Transverse colon (tissue), 3 donors: ENCODE measurements around the gene MYO18B.
"Not testable (repeated sequence)": the region's sequence is repeated elsewhere in the genome, so short reads cannot be mapped to it uniquely, and the experiment has no call there.

ENCODE experiments used
- EP300 ChIP-seq: sonication (generic); formaldehyde crosslinking; IDR thresholded peaks from one replicate; pipeline ENCODE4 v1.6.1; 2017; ENCODE audit warnings: antibody characterized with exemption, low read depth
- TF ChIP-seq, protein P1 (sequence below), 5 experiments: fragments of 200-600 bp in 3 of 5; fragments of 450-650 bp in 2 of 5; sonication (generic) in 3 of 5; IDR thresholded peaks; 1 replicate in 2 of 5; 2 replicates in 3 of 5; pipeline ENCODE4 v1.5.1; 2016 to 2017; ENCODE audit warnings: antibody characterized with exemption in 5 of 5, inconsistent platforms in 3 of 5, mild to moderate bottlenecking in 2 of 5, moderate library complexity in 1 of 5

GRCh38 chr22:25708430-25708829 is 33.6 kb upstream of the MYO18B start:
- TF ChIP-seq, protein P1, sequence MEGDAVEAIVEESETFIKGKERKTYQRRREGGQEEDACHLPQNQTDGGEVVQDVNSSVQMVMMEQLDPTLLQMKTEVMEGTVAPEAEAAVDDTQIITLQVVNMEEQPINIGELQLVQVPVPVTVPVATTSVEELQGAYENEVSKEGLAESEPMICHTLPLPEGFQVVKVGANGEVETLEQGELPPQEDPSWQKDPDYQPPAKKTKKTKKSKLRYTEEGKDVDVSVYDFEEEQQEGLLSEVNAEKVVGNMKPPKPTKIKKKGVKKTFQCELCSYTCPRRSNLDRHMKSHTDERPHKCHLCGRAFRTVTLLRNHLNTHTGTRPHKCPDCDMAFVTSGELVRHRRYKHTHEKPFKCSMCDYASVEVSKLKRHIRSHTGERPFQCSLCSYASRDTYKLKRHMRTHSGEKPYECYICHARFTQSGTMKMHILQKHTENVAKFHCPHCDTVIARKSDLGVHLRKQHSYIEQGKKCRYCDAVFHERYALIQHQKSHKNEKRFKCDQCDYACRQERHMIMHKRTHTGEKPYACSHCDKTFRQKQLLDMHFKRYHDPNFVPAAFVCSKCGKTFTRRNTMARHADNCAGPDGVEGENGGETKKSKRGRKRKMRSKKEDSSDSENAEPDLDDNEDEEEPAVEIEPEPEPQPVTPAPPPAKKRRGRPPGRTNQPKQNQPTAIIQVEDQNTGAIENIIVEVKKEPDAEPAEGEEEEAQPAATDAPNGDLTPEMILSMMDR (IDR thresholded peaks at IDR 0.05), result not testable (repeated sequence)
- not testable (repeated sequence) for TF ChIP-seq EP300
